ENCODE data around the gene ZFP36L2.

ZFP36L2 gene

GRCh38 chr2:43248621-43249020, 22.2 kb upstream of the ZFP36L2 start:
- no peak for DNase-seq (ENCODE audit: low read depth, low spot score)

- DNase-seq (ENCODE audit: low read depth, low spot score): no peak
These were observed 20.2 kb upstream of the ZFP36L2 start for GRCh38 chr2:43246641-43247040.

- no peak for DNase-seq (ENCODE audit: low read depth, low spot score)
These were observed 15.2 kb upstream of the ZFP36L2 start for GRCh38 chr2:43241558-43241957.

- no peak for DNase-seq (ENCODE audit: low read depth, low spot score)
These were observed 14.4 kb upstream of the ZFP36L2 start for GRCh38 chr2:43240766-43241150.

- DNase-seq (ENCODE audit: low read depth, low spot score): no peak
These were observed 13.8 kb upstream of the ZFP36L2 start for GRCh38 chr2:43239981-43240765.

- DNase-seq (ENCODE audit: low read depth, low spot score): no peak
These were observed 12.4 kb upstream of the ZFP36L2 start for GRCh38 chr2:43238813-43239212.

- DNase-seq (ENCODE audit: low read depth, low spot score): no peak
These were observed 11.8 kb upstream of the ZFP36L2 start for GRCh38 chr2:43238176-43238575.

- DNase-seq (ENCODE audit: low read depth, low spot score): no peak
These were observed 7.1 kb upstream of the ZFP36L2 start for GRCh38 chr2:43233218-43234212.

GRCh38 chr2:43230951-43231827, 4.8 kb upstream of the ZFP36L2 start:
- DNase-seq (ENCODE audit: low read depth, low spot score): no peak

GRCh38 chr2:43230351-43230885, 4.0 kb upstream of the ZFP36L2 start:
- no peak for DNase-seq (ENCODE audit: low read depth, low spot score)

- no peak for DNase-seq (ENCODE audit: low read depth, low spot score)
These were observed 2.6 kb upstream of the ZFP36L2 start for GRCh38 chr2:43228756-43229659.

GRCh38 chr2:43228321-43228751, 1.9 kb upstream of the ZFP36L2 start:
- DNase-seq (ENCODE audit: low read depth, low spot score): no peak

GRCh38 chr2:43227830-43228281, 1.4 kb upstream of the ZFP36L2 start:
- no peak for DNase-seq (ENCODE audit: low read depth, low spot score)

- DNase-seq (ENCODE audit: low read depth, low spot score): no peak
These were observed 786 bp upstream of the ZFP36L2 start for GRCh38 chr2:43226955-43227829.

GRCh38 chr2:43225788-43226557, 433 bp downstream of the ZFP36L2 start:
- DNase-seq (ENCODE audit: low read depth, low spot score): no peak

- no peak for DNase-seq (ENCODE audit: low read depth, low spot score)
These were observed 1.2 kb downstream of the ZFP36L2 start for GRCh38 chr2:43225093-43225787.

GRCh38 chr2:43224571-43225092, 1.8 kb downstream of the ZFP36L2 start:
- no peak for DNase-seq (ENCODE audit: low read depth, low spot score)

All from iPS DF 19.7 (cell line).